MM.1S (cell line): Measurements from ENCODE around the gene PRAMEF13.
"Not testable (repeated sequence)": the region's sequence is repeated elsewhere in the genome, so short reads cannot be mapped to it uniquely, and the experiment has no call there.

Experiments used
- DNase-seq: peaks from one replicate; pipeline ENCODE4 v3.0.0-alpha.2; 2015
- H2AFZ ChIP-seq: fragments of 300-600 bp; sonication (generic); 2 replicates; pipeline ENCODE4 v1.6.0; 2016; ENCODE audit warnings: antibody characterized with exemption, low read length
- H3F3A ChIP-seq: fragments of 300-600 bp; sonication (generic); 2 replicates; pipeline ENCODE4 v1.6.1; 2016; ENCODE audit warnings: mild to moderate bottlenecking, antibody characterized with exemption, low read length, moderate library complexity, mixed read lengths; ENCODE audit not compliant: insufficient read depth
- H3K27ac ChIP-seq: fragments of 300-600 bp; sonication (generic); 2 replicates; pipeline ENCODE4 v1.5.1; 2016; ENCODE audit warnings: mild to moderate bottlenecking, low read length
- H3K27me3 ChIP-seq: fragments of 300-600 bp; sonication (generic); replicated peaks from 2 replicates; pipeline ENCODE4 v1.6.0; 2016; ENCODE audit warnings: low read length; ENCODE audit not compliant: insufficient read depth
- H3K36me3 ChIP-seq: fragments of 300-600 bp; sonication (generic); replicated peaks from 2 replicates; pipeline ENCODE4 v1.6.1; 2016; ENCODE audit warnings: mild to moderate bottlenecking, low read length, mixed read lengths; ENCODE audit not compliant: insufficient read depth
- H3K4me1 ChIP-seq: fragments of 300-600 bp; sonication (generic); 2 replicates; pipeline ENCODE4 v1.6.1; 2016; ENCODE audit warnings: low read length, mixed read lengths
- H3K4me2 ChIP-seq: fragments of 300-600 bp; sonication (generic); 2 replicates; pipeline ENCODE4 v1.6.0; 2016; ENCODE audit warnings: low read depth, low read length
- H3K4me3 ChIP-seq: fragments of 300-600 bp; sonication (generic); 2 replicates; pipeline ENCODE4 v1.5.1; 2016; ENCODE audit warnings: low read length, mixed read lengths
- H3K79me2 ChIP-seq: fragments of 300-600 bp; sonication (generic); 2 replicates; pipeline ENCODE4 v1.6.1; 2016; ENCODE audit warnings: mixed run types, low read length, mixed read lengths
- H3K9ac ChIP-seq: fragments of 300-600 bp; sonication (generic); 2 replicates; pipeline ENCODE4 v1.6.1; 2016; ENCODE audit warnings: low read length, mixed read lengths
- H3K9me2 ChIP-seq: fragments of 300-600 bp; sonication (generic); replicated peaks from 2 replicates; pipeline ENCODE4 v1.6.1; 2016; ENCODE audit warnings: mild to moderate bottlenecking, low read length, mixed read lengths; ENCODE audit not compliant: insufficient read depth
- H3K9me3 ChIP-seq: fragments of 300-600 bp; sonication (generic); replicated peaks from 2 replicates; pipeline ENCODE4 v1.6.1; 2016; ENCODE audit warnings: mild to moderate bottlenecking, low read length, mixed read lengths; ENCODE audit not compliant: insufficient read depth
- H4K20me1 ChIP-seq: fragments of 300-600 bp; sonication (generic); 2 replicates; pipeline ENCODE4 v1.6.1; 2016; ENCODE audit warnings: mild to moderate bottlenecking, low read length, moderate library complexity, mixed read lengths; ENCODE audit not compliant: insufficient read depth
- EZH2phosphoT487 ChIP-seq: fragments of 300-600 bp; sonication (generic); IDR thresholded peaks from 2 replicates; pipeline ENCODE4 v1.6.1; 2018; ENCODE audit warnings: antibody characterized with exemption, low read length
- TF ChIP-seq, protein P1 (sequence below): fragments of 300-600 bp; sonication (generic); IDR thresholded peaks from 2 replicates; pipeline ENCODE4 v1.5.1; 2016; ENCODE audit warnings: antibody characterized with exemption, low read length, mixed read lengths

The PRAMEF13 gene

GRCh38 chr1:13232056-13232455 lies 30.8 kb upstream of the PRAMEF13 start:
- H3K79me2 ChIP-seq, H3F3A ChIP-seq, H3K4me1 ChIP-seq, H3K9me3 ChIP-seq, DNase-seq, H3K36me3 ChIP-seq, H3K27me3 ChIP-seq, H2AFZ ChIP-seq, H4K20me1 ChIP-seq, H3K9me2 ChIP-seq, H3K4me2 ChIP-seq, H3K4me3 ChIP-seq, H3K9ac ChIP-seq, H3K27ac ChIP-seq: not testable (repeated sequence)

GRCh38 chr1:13231061-13231750 lies 30.0 kb upstream of the PRAMEF13 start:
- not testable (repeated sequence) for H3K4me1 ChIP-seq, H3K9me2 ChIP-seq, H2AFZ ChIP-seq, H3K79me2 ChIP-seq, H3F3A ChIP-seq, DNase-seq, H3K36me3 ChIP-seq, H3K9ac ChIP-seq, H3K4me2 ChIP-seq, H3K9me3 ChIP-seq, H4K20me1 ChIP-seq, H3K4me3 ChIP-seq, H3K27me3 ChIP-seq, H3K27ac ChIP-seq

GRCh38 chr1:13230601-13231000 lies 29.4 kb upstream of the PRAMEF13 start:
- H3K9me2 ChIP-seq, H3K4me1 ChIP-seq, H3K36me3 ChIP-seq, H3K4me3 ChIP-seq, H3K9me3 ChIP-seq, H3K27ac ChIP-seq, H3K27me3 ChIP-seq, DNase-seq, H3K9ac ChIP-seq, H3K79me2 ChIP-seq, H2AFZ ChIP-seq, H4K20me1 ChIP-seq, H3K4me2 ChIP-seq, H3F3A ChIP-seq: not testable (repeated sequence)

DNA sequence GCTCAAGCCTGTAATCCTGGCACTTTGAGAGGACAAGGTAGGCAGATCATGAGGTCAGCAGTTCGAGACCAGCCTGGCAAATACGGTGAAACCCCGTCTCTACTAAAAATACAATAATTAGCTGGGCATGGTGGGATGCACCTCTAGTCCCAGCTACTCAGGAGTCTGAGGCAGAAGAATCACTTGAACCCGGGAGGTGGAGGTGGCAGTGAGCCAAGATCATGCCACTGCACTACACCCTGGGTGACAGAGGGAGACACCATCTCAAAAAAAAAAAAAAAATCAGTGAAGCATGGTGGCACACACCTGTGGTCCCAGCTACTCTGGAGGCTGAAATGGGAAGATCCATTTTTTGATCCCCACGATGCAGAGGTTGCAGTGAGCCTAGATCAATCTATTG lies 28.9 kb upstream of the PRAMEF13 start:
- not testable (repeated sequence) for H3K9me3 ChIP-seq

GRCh38 chr1:13228343-13228781 lies 27.2 kb upstream of the PRAMEF13 start:
- Histone ChIP-seq H4K20me1 (no peaks in the 10 kb centered on the region), H2AFZ (no peak overlapping the region), H3K4me1 (no peaks in the 10 kb centered on the region), H3K27ac (no peak overlapping the region), H3K4me2 (no peak overlapping the region), H3K9ac (no peak overlapping the region), H3K4me3 (no peak overlapping the region), H3K9me2 (no peaks in the 10 kb centered on the region), H3K27me3 (no peaks in the 10 kb centered on the region), H3K36me3 (no peaks in the 10 kb centered on the region), H3K79me2 (no peaks in the 10 kb centered on the region), H3K9me3 (no peaks in the 10 kb centered on the region), H3F3A (no peaks in the 10 kb centered on the region)
- TF ChIP-seq, protein P1, sequence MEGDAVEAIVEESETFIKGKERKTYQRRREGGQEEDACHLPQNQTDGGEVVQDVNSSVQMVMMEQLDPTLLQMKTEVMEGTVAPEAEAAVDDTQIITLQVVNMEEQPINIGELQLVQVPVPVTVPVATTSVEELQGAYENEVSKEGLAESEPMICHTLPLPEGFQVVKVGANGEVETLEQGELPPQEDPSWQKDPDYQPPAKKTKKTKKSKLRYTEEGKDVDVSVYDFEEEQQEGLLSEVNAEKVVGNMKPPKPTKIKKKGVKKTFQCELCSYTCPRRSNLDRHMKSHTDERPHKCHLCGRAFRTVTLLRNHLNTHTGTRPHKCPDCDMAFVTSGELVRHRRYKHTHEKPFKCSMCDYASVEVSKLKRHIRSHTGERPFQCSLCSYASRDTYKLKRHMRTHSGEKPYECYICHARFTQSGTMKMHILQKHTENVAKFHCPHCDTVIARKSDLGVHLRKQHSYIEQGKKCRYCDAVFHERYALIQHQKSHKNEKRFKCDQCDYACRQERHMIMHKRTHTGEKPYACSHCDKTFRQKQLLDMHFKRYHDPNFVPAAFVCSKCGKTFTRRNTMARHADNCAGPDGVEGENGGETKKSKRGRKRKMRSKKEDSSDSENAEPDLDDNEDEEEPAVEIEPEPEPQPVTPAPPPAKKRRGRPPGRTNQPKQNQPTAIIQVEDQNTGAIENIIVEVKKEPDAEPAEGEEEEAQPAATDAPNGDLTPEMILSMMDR, result peak; percentile 61
- TF ChIP-seq EZH2phosphoT487, result no peak
- peak; percentile 30 for DNase-seq

More for the DNA sequence above, 28.9 kb upstream of the PRAMEF13 start:
- H3K9me2 ChIP-seq, H3K36me3 ChIP-seq, H3K4me3 ChIP-seq, H3F3A ChIP-seq, H3K27me3 ChIP-seq, H2AFZ ChIP-seq, H3K9ac ChIP-seq, H3K27ac ChIP-seq, H3K79me2 ChIP-seq, H3K4me1 ChIP-seq, H3K4me2 ChIP-seq, H4K20me1 ChIP-seq, DNase-seq: not testable (repeated sequence)

GRCh38 chr1:13227271-13228055 lies 26.3 kb upstream of the PRAMEF13 start:
- H3K4me2 ChIP-seq, H3K36me3 ChIP-seq, H3K79me2 ChIP-seq, H3K27ac ChIP-seq, H2AFZ ChIP-seq, H3K9me3 ChIP-seq, H3F3A ChIP-seq, H3K4me3 ChIP-seq, DNase-seq, H3K27me3 ChIP-seq, H4K20me1 ChIP-seq, H3K4me1 ChIP-seq, H3K9me2 ChIP-seq, H3K9ac ChIP-seq: not testable (repeated sequence)

DNA sequence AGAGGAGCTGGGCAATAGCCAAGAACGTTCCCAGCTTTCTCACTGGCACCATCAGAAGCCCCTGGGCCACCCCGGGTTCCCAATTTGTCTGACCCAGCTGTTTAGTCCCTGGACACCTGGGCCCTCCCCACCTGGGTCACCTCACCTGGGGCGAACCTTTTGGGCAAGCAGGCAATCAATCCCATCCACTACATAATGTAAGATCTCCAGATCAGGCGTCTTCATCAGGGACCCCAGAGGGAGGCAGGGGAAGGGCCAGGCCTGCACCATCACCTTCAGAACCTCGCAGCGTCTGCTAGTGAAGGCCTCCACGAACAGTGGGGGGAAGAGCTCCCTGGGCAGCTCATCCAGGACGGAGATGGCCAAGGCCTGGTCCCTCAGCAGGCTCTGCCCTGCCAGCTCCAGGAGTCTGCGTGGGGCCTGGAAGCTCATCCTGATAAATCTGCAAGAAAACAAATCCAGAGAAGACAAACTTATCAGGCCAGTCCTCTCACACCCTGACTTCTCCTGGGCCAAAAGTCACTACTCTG lies 24.5 kb upstream of the PRAMEF13 start, which contains the start of gene PRAMEF18:
TSS of gene PRAMEF18 (minus strand) at position 480 of the 530 bp plus-strand sequence. CDS start at position 432, 48 bp downstream.
- DNase-seq, H3K9me3 ChIP-seq, H3K9ac ChIP-seq: not testable (repeated sequence)

More for the DNA sequence above, 24.5 kb upstream of the PRAMEF13 start, which contains the start of gene PRAMEF18:
- H3K79me2 ChIP-seq, H3K27me3 ChIP-seq, H3K27ac ChIP-seq, H3K4me1 ChIP-seq, H3F3A ChIP-seq, H3K4me2 ChIP-seq, H3K9me2 ChIP-seq, H3K4me3 ChIP-seq, H4K20me1 ChIP-seq, H3K36me3 ChIP-seq, H2AFZ ChIP-seq: not testable (repeated sequence)
